Naive thymus-derived CD4-positive, alpha-beta T cell (primary cell): ENCODE results near the gene MSANTD1. TPM values are rescaled to one million over a fixed set of nuclear protein-coding genes. Genes with fewer than 3 reads are reported as not detected.
"Not testable (repeated sequence)": the region's sequence is repeated elsewhere in the genome, so short reads cannot be mapped to it uniquely, and the experiment has no call there.

Experiments
- ATAC-seq: fragments of 150-1000 bp; cut with Tn5 transposase; 2 replicates; pipeline ENCODE4 v1.10.0; 2021; ENCODE audit warnings: mild to moderate bottlenecking, moderate library complexity
- CTCF ChIA-PET: fragments of 350-600 bp; sonication (Branson Sonifier 250); formaldehyde crosslinking; loops from one replicate; lab custom pipeline; 2021; ENCODE audit warnings: antibody characterized with exemption; lab: Charles Lee
- POLR2A ChIA-PET: fragments of 350-600 bp; sonication (Branson Sonifier 250); formaldehyde crosslinking; loops from one replicate; lab custom pipeline; 2021; ENCODE audit warnings: antibody characterized with exemption, inconsistent platforms; lab: Charles Lee
- DNase-seq, 9 donors: peaks; one replicate each; pipeline versions ENCODE4 v3.0.0 to v3.0.0-alpha.2; 2020 to 2022; ENCODE audit warnings: mixed read lengths in 1 of 9
- H3K27ac ChIP-seq: one replicate; pipeline ENCODE4 v1.7.0; 2013; ENCODE audit warnings: mild to moderate bottlenecking, low read depth, low read length, moderate library complexity
- H3K27me3 ChIP-seq, 2 donors: one replicate each; pipeline ENCODE4 v1.7.0; 2013; ENCODE audit warnings: low read length in 2 of 2, mild to moderate bottlenecking in 2 of 2, moderate library complexity in 2 of 2; ENCODE audit not compliant: control insufficient read depth in 2 of 2, insufficient read depth in 2 of 2
- H3K36me3 ChIP-seq, 3 experiments: 1 replicate in 2 of 3; 2 replicates in 1 of 3; pipeline ENCODE4 v1.7.0; 2013; ENCODE audit warnings: low read length in 3 of 3, mild to moderate bottlenecking in 3 of 3, moderate library complexity in 1 of 3; ENCODE audit not compliant: insufficient read depth in 3 of 3, control insufficient read depth in 2 of 3
- H3K4me1 ChIP-seq, 2 donors: one replicate each; pipeline ENCODE4 v1.7.0; 2013; ENCODE audit warnings: low read length in 2 of 2, mild to moderate bottlenecking in 2 of 2, moderate library complexity in 1 of 2; ENCODE audit not compliant: control insufficient read depth in 2 of 2, insufficient read depth in 2 of 2
- H3K4me3 ChIP-seq: 2 replicates; pipeline ENCODE4 v1.7.0; 2013; ENCODE audit warnings: mild to moderate bottlenecking, low read length
- H3K9me3 ChIP-seq, 3 experiments: 1 replicate in 2 of 3; 2 replicates in 1 of 3; pipeline ENCODE4 v1.7.0; 2013; ENCODE audit warnings: low read length in 3 of 3; ENCODE audit not compliant: control insufficient read depth in 2 of 3
- H3K27ac Mint-ChIP-seq, 9 donors: one replicate each; pipeline ENCODE4 v1.8.0; 2020 to 2022; ENCODE audit warnings: mixed read lengths in 9 of 9, mild to moderate bottlenecking in 8 of 9, moderate library complexity in 5 of 9, inconsistent platforms in 2 of 9
- H3K27me3 Mint-ChIP-seq, 5 donors: one replicate each; pipeline ENCODE4 v1.8.0; 2021 to 2022; ENCODE audit warnings: mixed read lengths in 5 of 5, mild to moderate bottlenecking in 1 of 5
- H3K36me3 Mint-ChIP-seq, 5 donors: one replicate each; pipeline ENCODE4 v1.8.0; 2020 to 2022; ENCODE audit warnings: mixed read lengths in 5 of 5, mild to moderate bottlenecking in 3 of 5, inconsistent platforms in 1 of 5
- H3K4me1 Mint-ChIP-seq, 7 donors: one replicate each; pipeline ENCODE4 v1.8.0; 2020 to 2022; ENCODE audit warnings: mixed read lengths in 7 of 7, mild to moderate bottlenecking in 3 of 7, inconsistent platforms in 1 of 7
- H3K4me3 Mint-ChIP-seq, 10 donors: one replicate each; pipeline ENCODE4 v1.8.0; 2020 to 2022; ENCODE audit warnings: mild to moderate bottlenecking in 10 of 10, mixed read lengths in 10 of 10, moderate library complexity in 6 of 10, inconsistent platforms in 2 of 10
- H3K9me3 Mint-ChIP-seq, 11 donors: one replicate each; pipeline ENCODE4 v1.8.0; 2020 to 2022; ENCODE audit warnings: mixed read lengths in 11 of 11, mild to moderate bottlenecking in 4 of 11, inconsistent platforms in 1 of 11, moderate library complexity in 1 of 11
- intact Hi-C, 2 donors: fragments of 100-400 bp; cut with micrococcal nuclease; formaldehyde crosslinking; loops; one replicate each; pipeline ENCODE4 v1.15.1; 2023
- polyA plus RNA-seq, 2 donors: library from polyadenylated mRNA; unstranded; fragments of 300-500 nt; fragmentation: Illumina TruSeq; gene quantifications; one replicate each; pipeline ENCODE4 v1.2.3, GENCODE V29; 2021
- total RNA-seq, 6 experiments: library from RNA in 5 of 6; stranded (reverse) in 5 of 6; gene quantifications; 1 replicate in 5 of 6; 2 replicates in 1 of 6; pipeline ENCODE4 v1.2.3 and lab custom pipeline; 2021 to 2026

MSANTD1 gene
- total and polyA plus RNA-seq, 7 experiments from 2014 or later, result 1.4 to 2.7 (median 2.3) TPM; not detected in 2

DNA sequence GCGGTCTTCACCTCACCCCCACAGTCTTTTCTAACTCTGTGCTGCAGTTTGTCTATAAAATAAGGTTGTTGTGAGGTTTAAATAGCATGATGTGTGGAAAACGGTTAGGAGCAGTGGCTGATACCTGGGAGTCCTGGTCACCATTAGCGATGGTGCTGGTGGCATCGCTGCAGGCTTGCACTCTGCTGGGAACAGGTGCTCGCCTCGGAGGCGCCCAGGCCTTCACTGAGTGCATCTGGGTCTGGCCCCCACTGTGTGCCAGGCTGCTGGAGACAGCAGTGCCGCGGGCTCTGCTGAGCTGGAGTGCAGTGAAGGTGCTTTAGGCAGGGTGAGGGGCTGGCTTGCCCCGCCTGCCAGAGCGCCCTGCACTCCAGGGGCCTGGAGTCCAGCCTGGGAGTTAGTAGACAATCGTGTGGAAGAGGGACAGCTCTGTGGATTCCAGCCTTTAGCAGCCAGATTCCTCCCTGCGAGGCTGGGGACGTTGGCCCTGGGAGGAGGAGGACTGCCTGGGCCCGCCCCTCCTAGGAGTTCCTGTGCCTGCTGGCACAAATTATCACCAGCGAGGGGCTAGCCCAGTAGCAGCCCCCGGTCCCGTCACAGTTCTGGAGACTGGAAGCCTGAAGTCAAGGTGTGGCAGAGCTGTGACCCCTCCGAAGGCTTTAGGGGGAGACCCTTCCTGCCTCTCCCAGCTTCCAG lies 51.2 kb downstream of the MSANTD1 start:
- Mint-ChIP-seq H3K36me3 (peaks cover 0 to 7% (median 3%) of the 10 kb centered on the region in 5 donors), H3K4me3 (peak overlapping the region in 1 of 10 donors; percentile 14), H3K27me3 (peaks cover 0 to 73% (median 0%) of the 10 kb centered on the region in 5 donors), H3K9me3 (peaks cover 0 to 24% (median 5%) of the 10 kb centered on the region in 11 donors), H3K27ac (no peak overlapping the region), H3K4me1 (peaks cover 32 to 84% (median 65%) of the 10 kb centered on the region in 7 donors)
- H3K9me3 ChIP-seq, result no peaks in the 10 kb centered on the region
- ATAC-seq (no peak), DNase-seq (no peak)
- POLR2A ChIA-PET, result no interaction called here
- CTCF ChIA-PET, result no interaction called here
- H3K27ac ChIP-seq, result no peak overlapping the region
- intact Hi-C loops, result loop anchor here in 1 of 2 donors (5.0 kb wide), 3 partner anchors 58 to 232 kb away; partner anchors contain the start of genes HGFAC and LRPAP1
- H3K4me1 ChIP-seq, result peaks cover 31 to 42% of the 10 kb centered on the region in 2 donors
- no peak overlapping the region for H3K4me3 ChIP-seq
- H3K27me3 ChIP-seq, result no peaks in the 10 kb centered on the region
- H3K36me3 ChIP-seq, result no peaks in the 10 kb centered on the region

DNA sequence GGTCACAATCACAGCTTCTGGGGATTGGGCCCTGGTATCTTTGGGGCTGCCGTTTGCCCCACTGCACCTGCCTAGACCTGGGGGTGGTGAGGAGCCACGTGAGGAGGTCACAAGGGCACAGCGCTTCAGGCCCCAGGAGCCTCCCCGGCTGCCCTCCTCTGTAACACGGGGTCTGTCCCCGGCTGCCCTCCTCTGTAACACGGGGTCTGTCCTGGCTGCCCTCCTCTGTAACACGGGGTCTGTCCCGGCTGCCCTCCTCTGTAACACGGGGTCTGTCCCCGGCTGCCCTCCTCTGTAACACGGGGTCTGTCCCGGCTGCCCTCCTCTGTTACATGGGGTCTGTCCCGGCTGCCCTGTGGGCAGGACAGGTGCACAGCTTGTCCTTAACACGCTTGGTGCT lies 51.9 kb downstream of the MSANTD1 start:
- Mint-ChIP-seq H3K4me3 (peak overlapping the region in 6 of 10 donors; percentile 84 to 95 (median 88)), H3K4me1 (peaks cover 33 to 91% (median 72%) of the 10 kb centered on the region in 7 donors), H3K9me3 (peaks cover 0 to 24% (median 5%) of the 10 kb centered on the region in 11 donors), H3K27me3 (peaks cover 0 to 75% (median 0%) of the 10 kb centered on the region in 5 donors), H3K27ac (peak overlapping the region in 8 of 9 donors; percentile 79 to 94 (median 89))
- H3K36me3 ChIP-seq, H3K27ac ChIP-seq, ATAC-seq, H3K9me3 ChIP-seq, H3K4me3 ChIP-seq, H3K36me3 Mint-ChIP-seq, CTCF ChIA-PET, DNase-seq, H3K27me3 ChIP-seq, POLR2A ChIA-PET: not testable (repeated sequence)
- H3K4me1 ChIP-seq, result peaks cover 39 to 50% of the 10 kb centered on the region in 2 donors
- intact Hi-C loops, result loop anchor here in 1 of 2 donors (5.0 kb wide), 3 partner anchors 59 to 231 kb away; partner anchors contain the start of genes HGFAC and LRPAP1

DNA sequence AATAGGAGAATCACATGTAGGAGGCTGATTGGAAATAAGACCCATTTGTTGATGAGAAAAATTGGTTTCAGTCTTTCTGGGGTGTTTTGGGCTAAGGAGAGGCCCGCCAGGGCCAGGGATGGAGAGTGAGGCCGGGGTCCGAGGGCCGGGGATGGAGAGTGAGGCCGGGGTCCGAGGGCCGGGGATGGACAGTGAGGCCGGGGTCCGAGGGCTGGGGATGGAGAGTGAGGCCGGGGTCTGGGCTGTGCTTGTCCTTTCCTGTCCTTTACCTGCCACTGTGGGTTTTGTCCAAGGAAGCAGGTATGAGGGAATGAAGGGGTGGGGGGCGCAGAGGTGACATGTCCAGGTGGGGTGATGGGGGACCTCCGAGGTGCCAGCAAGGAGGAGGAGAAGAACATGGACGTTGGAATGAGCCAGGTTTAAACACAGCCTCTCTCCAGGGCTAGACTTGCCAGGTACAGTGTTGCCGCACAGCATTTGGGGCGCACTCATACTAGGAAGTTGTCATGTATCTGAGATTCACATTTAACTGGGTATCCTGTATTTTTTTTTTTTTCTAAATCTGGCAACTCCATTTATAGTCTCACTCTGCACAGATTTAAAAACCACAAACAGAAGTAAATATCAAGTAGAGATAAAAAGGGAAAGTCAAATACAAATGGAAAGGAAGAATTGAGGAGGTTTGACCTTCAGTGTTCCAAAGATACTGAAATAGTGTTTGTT lies 52.7 kb downstream of the MSANTD1 start:
- H3K36me3 ChIP-seq, result no peaks in the 10 kb centered on the region
- H3K4me3 ChIP-seq, result peak overlapping the region; percentile 54
- peak; percentile 11 for ATAC-seq
- H3K9me3 ChIP-seq, result no peaks in the 10 kb centered on the region
- DNase-seq, result peak in 6 of 9 donors; percentile 34 to 69 (median 60)
- ChIA-PET POLR2A (no interaction called here), CTCF (no interaction called here)
- intact Hi-C loops, result loop anchor here (1.0 to 5.0 kb wide), 7 partner anchors 9 to 231 kb away; partner anchors contain the start of genes HGFAC (in 1 of the 2) and LRPAP1 (in 1 of the 2)
- no peaks in the 10 kb centered on the region for H3K27me3 ChIP-seq
- Mint-ChIP-seq H3K27ac (peak overlapping the region; percentile 34 to 94 (median 89)), H3K4me1 (peaks cover 33 to 92% (median 72%) of the 10 kb centered on the region in 7 donors), H3K27me3 (peaks cover 0 to 72% (median 0%) of the 10 kb centered on the region in 5 donors), H3K36me3 (peaks cover 0 to 7% (median 3%) of the 10 kb centered on the region in 5 donors), H3K4me3 (peak overlapping the region; percentile 84 to 95 (median 90)), H3K9me3 (peaks cover 0 to 24% (median 5%) of the 10 kb centered on the region in 11 donors)
- H3K4me1 ChIP-seq, result peaks cover 40 to 53% of the 10 kb centered on the region in 2 donors
- H3K27ac ChIP-seq, result peak overlapping the region; percentile 46

DNA sequence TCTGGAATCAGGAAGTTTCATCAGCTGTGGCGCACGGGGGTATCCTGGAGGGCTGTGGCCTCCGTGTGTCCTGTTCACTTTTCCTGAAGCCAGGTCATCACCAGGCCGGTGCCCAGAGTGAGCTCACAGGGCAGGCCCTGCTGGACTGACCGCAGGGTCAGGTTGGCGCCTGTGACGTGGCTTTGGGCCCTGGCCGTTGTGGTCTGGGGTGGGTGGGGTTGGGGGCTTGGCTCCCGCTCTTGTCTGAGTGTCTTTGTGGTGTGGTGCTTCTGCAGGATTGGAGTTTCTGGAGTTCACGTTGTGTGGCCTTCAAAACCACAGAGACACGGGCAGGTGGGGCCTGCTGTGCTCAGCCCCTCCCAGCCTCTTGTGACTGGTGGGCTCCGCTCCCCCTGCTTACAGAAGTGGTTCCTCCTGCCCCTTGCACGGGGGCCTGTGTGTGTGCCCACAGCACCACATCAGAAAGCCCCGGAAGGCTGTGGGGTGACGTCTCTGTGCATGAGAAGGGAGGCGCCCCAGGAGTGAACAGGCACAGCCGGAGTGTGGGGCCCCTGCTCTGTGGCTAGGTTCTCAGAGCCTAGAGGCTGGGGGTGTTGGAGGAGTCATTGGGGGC lies 53.3 kb downstream of the MSANTD1 start:
- ChIA-PET POLR2A (no interaction called here), CTCF (no interaction called here)
- no peaks in the 10 kb centered on the region for H3K36me3 ChIP-seq
- intact Hi-C loops, result loop anchor here (1.0 to 5.0 kb wide), 7 partner anchors 10 to 230 kb away; partner anchors contain the start of genes HGFAC (in 1 of the 2) and LRPAP1 (in 1 of the 2)
- peak overlapping the region; percentile 57 for H3K4me3 ChIP-seq
- peaks cover 0 to 5% (median 3%) of the 10 kb centered on the region in 5 donors for H3K36me3 Mint-ChIP-seq
- H3K27me3 ChIP-seq, result no peaks in the 10 kb centered on the region
- H3K27ac Mint-ChIP-seq, result peak overlapping the region; percentile 79 to 99 (median 89)
- H3K9me3 Mint-ChIP-seq, result peaks cover 0 to 21% (median 5%) of the 10 kb centered on the region in 11 donors
- peaks cover 0 to 66% (median 0%) of the 10 kb centered on the region in 5 donors for H3K27me3 Mint-ChIP-seq
- H3K4me1 Mint-ChIP-seq, result peaks cover 33 to 94% (median 73%) of the 10 kb centered on the region in 7 donors
- peak overlapping the region; percentile 46 for H3K27ac ChIP-seq
- peak; percentile 59 to 96 (median 94) for DNase-seq
- peak overlapping the region; percentile 84 to 95 (median 90) for H3K4me3 Mint-ChIP-seq
- H3K9me3 ChIP-seq, result no peaks in the 10 kb centered on the region
- peaks cover 40 to 53% of the 10 kb centered on the region in 2 donors for H3K4me1 ChIP-seq
- peak; percentile 96 for ATAC-seq

DNA sequence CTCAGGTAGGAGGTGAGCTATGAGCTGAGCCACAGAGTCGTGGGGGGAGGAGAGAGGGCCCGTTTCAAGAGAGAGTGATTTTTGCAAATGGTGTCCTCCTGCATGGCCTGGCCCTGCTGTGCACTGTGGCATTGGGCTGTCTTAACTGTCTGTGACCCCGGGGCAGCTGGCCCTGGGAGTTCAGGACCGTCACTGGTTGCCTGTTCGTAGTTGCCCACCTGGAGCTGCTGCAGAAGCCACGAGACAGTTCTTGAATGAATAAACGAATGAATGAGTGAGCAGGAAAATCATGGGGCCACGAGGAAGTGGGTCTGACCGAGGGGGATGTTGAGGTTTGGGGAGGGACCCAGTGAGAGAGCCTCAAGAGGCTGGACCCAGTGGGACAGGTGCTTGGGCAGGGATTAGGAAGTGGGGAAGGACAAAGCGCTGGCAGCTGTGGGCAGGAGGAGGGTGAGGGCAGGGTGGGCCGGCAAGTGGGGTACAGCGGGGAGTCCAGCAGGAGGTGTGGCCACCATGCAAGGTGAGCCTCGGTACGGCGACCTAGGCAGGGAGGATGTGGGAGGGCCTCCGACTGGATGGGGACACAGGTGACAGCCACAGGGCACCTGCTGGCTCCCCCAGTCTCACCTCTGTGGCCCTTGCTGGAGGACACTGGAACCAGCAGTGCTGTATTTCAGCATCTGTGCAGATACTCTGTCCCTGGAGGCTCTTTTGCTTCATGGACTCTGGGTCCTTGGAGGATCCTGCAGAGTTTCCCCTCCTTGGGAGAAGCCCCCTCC lies 54.0 kb downstream of the MSANTD1 start:
- Histone ChIP-seq H3K9me3 (no peaks in the 10 kb centered on the region), H3K27ac (peak overlapping the region; percentile 26), H3K36me3 (no peaks in the 10 kb centered on the region), H3K4me3 (peak overlapping the region; percentile 57), H3K4me1 (peaks cover 40 to 53% of the 10 kb centered on the region in 2 donors), H3K27me3 (no peaks in the 10 kb centered on the region)
- intact Hi-C loops, result loop anchor here (1.0 to 5.0 kb wide), 7 partner anchors 11 to 229 kb away; partner anchors contain the start of genes HGFAC (in 1 of the 2) and LRPAP1 (in 1 of the 2)
- Mint-ChIP-seq H3K27ac (peak overlapping the region; percentile 79 to 99 (median 89)), H3K4me3 (peak overlapping the region; percentile 84 to 95 (median 90)), H3K27me3 (peaks cover 0 to 59% (median 0%) of the 10 kb centered on the region in 5 donors), H3K4me1 (peaks cover 34 to 94% (median 69%) of the 10 kb centered on the region in 7 donors), H3K36me3 (peaks cover 0 to 3% (median 0%) of the 10 kb centered on the region in 5 donors), H3K9me3 (peaks cover 0 to 14% (median under 1%) of the 10 kb centered on the region in 11 donors)
- ChIA-PET CTCF (interaction anchor here (0.6 kb wide), 1 partner anchor 96 kb away, joined by 4 read pairs; no protein-coding TSS in a partner anchor), POLR2A (interaction anchor here (0.9 to 1.2 kb wide), 3 partner anchors 11 to 61 kb away, joined by 3 to 4 read pairs (median 4); no protein-coding TSS in a partner anchor)
- no peak for ATAC-seq
- DNase-seq, result peak in 5 of 9 donors; percentile 11 to 31 (median 25)
